Endothelial cell (in vitro differentiated cells): Measurements from ENCODE around the gene PCDHA7. TPM values are rescaled to one million over a fixed set of nuclear protein-coding genes. Genes with fewer than 3 reads are reported as not detected.
"Not testable (repeated sequence)": the region's sequence is repeated elsewhere in the genome, so short reads cannot be mapped to it uniquely, and the experiment has no call there.

Experiments
- DNase-seq: peaks from one replicate; pipeline ENCODE4 v3.0.0; 2021; ENCODE audit warnings: low spot score
- H3K27ac Mint-ChIP-seq: one replicate; pipeline ENCODE4 v1.8.0; 2021; ENCODE audit warnings: mixed read lengths, inconsistent platforms; ENCODE audit not compliant: unreplicated experiment
- H3K27me3 Mint-ChIP-seq: one replicate; pipeline ENCODE4 v1.8.0; 2021; ENCODE audit warnings: mild to moderate bottlenecking, moderate library complexity, mixed read lengths, inconsistent platforms; ENCODE audit not compliant: unreplicated experiment
- H3K36me3 Mint-ChIP-seq: one replicate; pipeline ENCODE4 v1.8.0; 2021; ENCODE audit warnings: mild to moderate bottlenecking, low read depth, mixed read lengths, inconsistent platforms; ENCODE audit not compliant: unreplicated experiment
- H3K4me1 Mint-ChIP-seq: one replicate; pipeline ENCODE4 v1.8.0; 2021; ENCODE audit warnings: mild to moderate bottlenecking, mixed read lengths, inconsistent platforms; ENCODE audit not compliant: unreplicated experiment
- H3K4me3 Mint-ChIP-seq: one replicate; pipeline ENCODE4 v1.8.0; 2021; ENCODE audit warnings: mild to moderate bottlenecking, mixed read lengths, inconsistent platforms; ENCODE audit not compliant: unreplicated experiment
- H3K9me3 Mint-ChIP-seq: one replicate; pipeline ENCODE4 v1.8.0; 2021; ENCODE audit warnings: mixed read lengths, inconsistent platforms; ENCODE audit not compliant: unreplicated experiment
- total RNA-seq: library from RNA; stranded (reverse); fragmentation: NEBNext Ultra II Directional; extraction: Animal tissue kit (Norgen Biotek cat#: 25700); gene quantifications from one replicate; pipeline ENCODE4 v1.2.1, GENCODE V29; 2021; ENCODE audit not compliant: unreplicated experiment
- TF ChIP-seq, protein P1 (sequence below): fragments of 200-600 bp; sonication (generic); IDR thresholded peaks from one replicate; pipeline ENCODE4 v1.5.0; 2021; ENCODE audit warnings: antibody characterized with exemption; ENCODE audit not compliant: unreplicated experiment

Gene PCDHA7
- total RNA-seq, 1 donor from 2014 or later: 2.9 TPM

DNA sequence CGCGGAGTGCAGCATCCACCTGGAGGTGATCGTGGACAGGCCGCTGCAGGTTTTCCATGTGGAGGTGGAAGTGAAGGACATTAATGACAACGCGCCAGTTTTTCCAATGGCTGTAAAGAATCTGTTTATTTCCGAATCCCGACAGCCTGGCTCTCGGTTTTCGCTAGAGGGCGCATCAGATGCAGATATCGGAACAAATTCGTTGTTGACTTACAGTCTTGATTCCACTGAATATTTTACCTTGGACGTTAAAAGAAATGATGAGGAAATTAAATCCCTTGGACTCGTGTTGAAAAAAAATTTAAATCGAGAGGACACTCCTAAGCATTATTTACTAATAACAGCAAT, 32.6 kb upstream of the PCDHA7 start:
- peaks cover 22% of the 10 kb centered on the region for H3K36me3 Mint-ChIP-seq
- no peak for DNase-seq
- no peaks in the 10 kb centered on the region for H3K9me3 Mint-ChIP-seq
- H3K27me3 Mint-ChIP-seq: peaks cover 4% of the 10 kb centered on the region
- no peak overlapping the region for H3K27ac Mint-ChIP-seq
- no peak overlapping the region for H3K4me3 Mint-ChIP-seq
- no peaks in the 10 kb centered on the region for H3K4me1 Mint-ChIP-seq
- TF ChIP-seq, protein P1, sequence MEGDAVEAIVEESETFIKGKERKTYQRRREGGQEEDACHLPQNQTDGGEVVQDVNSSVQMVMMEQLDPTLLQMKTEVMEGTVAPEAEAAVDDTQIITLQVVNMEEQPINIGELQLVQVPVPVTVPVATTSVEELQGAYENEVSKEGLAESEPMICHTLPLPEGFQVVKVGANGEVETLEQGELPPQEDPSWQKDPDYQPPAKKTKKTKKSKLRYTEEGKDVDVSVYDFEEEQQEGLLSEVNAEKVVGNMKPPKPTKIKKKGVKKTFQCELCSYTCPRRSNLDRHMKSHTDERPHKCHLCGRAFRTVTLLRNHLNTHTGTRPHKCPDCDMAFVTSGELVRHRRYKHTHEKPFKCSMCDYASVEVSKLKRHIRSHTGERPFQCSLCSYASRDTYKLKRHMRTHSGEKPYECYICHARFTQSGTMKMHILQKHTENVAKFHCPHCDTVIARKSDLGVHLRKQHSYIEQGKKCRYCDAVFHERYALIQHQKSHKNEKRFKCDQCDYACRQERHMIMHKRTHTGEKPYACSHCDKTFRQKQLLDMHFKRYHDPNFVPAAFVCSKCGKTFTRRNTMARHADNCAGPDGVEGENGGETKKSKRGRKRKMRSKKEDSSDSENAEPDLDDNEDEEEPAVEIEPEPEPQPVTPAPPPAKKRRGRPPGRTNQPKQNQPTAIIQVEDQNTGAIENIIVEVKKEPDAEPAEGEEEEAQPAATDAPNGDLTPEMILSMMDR: no peak

DNA sequence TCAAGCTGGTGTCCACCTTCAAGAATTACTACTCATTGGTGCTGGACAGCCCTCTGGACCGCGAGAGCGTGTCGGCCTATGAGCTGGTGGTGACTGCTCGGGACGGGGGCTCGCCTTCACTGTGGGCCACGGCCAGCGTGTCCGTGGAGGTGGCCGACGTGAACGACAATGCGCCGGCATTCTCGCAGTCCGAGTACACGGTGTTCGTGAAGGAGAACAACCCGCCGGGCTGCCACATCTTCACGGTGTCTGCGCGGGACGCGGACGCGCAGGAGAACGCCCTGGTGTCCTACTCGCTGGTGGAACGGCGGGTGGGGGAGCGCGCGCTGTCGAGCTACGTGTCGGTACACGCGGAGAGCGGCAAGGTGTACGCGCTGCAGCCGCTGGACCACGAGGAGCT, 31.7 kb upstream of the PCDHA7 start:
- not testable (repeated sequence) for H3K27me3 Mint-ChIP-seq, DNase-seq, H3K9me3 Mint-ChIP-seq, H3K4me1 Mint-ChIP-seq, H3K27ac Mint-ChIP-seq
- H3K36me3 Mint-ChIP-seq: peaks cover 19% of the 10 kb centered on the region
- H3K4me3 Mint-ChIP-seq: peak overlapping the region; percentile 21

DNA sequence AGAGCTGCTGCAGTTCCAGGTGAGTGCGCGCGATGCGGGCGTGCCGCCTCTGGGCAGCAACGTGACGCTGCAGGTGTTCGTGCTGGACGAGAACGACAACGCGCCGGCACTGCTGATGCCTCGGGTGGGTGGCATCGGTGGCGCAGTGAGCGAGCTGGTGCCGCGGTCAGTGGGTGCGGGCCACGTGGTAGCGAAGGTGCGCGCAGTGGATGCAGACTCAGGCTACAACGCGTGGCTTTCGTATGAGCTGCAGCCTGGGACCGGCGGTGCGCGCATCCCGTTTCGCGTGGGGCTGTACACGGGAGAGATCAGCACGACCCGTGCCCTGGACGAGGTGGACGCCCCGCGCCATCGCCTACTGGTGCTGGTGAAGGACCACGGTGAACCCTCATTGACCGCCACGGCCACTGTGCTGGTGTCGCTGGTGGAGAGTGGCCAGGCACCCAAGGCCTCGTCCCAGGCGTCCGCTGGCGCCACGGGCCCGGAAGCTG, 31.2 kb upstream of the PCDHA7 start:
- Mint-ChIP-seq H3K4me1 (peaks cover 6% of the 10 kb centered on the region), H3K27me3 (peaks cover 4% of the 10 kb centered on the region), H3K27ac (no peak overlapping the region), H3K4me3 (no peak overlapping the region), H3K9me3 (no peaks in the 10 kb centered on the region), H3K36me3 (peaks cover 19% of the 10 kb centered on the region)
- no peak for DNase-seq
- TF ChIP-seq, protein P1: no peak

DNA sequence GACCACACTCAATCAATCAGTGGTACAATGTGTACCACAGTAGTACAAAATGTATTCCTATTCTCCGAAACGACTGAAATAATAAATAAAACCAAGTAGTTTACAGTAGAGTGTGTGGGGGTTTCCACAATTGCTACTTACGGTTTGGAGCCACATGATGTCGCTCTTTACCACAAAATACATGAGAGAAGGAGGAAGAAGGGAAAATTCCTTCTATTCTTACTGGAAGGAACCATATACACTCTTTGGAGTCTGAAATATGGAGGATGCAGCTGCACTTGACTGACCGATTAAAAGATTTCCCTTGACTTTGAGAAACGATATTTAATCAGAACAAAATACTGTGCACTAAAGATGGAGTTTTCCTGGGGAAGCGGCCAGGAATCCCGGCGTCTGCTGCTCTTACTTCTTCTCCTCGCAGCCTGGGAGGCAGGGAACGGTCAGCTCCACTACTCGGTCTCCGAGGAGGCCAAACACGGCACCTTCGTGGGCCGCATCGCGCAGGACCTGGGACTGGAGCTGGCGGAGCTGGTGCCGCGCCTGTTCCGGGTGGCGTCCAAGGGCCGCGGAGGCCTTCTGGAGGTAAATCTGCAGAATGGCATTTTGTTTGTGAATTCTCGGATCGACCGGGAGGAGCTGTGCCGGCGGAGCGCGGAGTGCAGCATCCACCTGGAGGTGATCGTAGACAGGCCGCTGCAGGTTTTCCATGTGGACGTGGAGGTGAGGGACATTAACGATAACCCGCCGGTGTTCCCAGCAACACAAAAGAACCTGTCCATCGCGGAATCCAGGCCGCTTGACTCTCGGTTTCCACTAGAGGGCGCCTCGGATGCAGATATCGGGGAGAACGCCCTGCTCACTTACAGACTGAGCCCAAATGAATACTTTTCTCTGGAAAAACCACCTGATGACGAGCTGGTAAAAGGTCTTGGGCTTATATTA, 27.0 kb upstream of the PCDHA7 start, which contains the start of gene PCDHA4:
PCDHA4 (plus strand) TSS at position 235 of the 942 bp plus-strand sequence.
- H3K27me3 Mint-ChIP-seq: peaks cover 4% of the 10 kb centered on the region
- TF ChIP-seq, protein P1: peak; percentile 83
- H3K27ac Mint-ChIP-seq: no peak within 1 kb of the TSS
- peaks cover 14% of the 10 kb centered on the region for H3K36me3 Mint-ChIP-seq
- H3K4me1 Mint-ChIP-seq: peaks cover 10% of the 10 kb centered on the region
- peak within 1 kb of the TSS; percentile 87 for H3K4me3 Mint-ChIP-seq
- H3K9me3 Mint-ChIP-seq: no peaks in the 10 kb centered on the region
- peak; percentile 88 for DNase-seq

DNA sequence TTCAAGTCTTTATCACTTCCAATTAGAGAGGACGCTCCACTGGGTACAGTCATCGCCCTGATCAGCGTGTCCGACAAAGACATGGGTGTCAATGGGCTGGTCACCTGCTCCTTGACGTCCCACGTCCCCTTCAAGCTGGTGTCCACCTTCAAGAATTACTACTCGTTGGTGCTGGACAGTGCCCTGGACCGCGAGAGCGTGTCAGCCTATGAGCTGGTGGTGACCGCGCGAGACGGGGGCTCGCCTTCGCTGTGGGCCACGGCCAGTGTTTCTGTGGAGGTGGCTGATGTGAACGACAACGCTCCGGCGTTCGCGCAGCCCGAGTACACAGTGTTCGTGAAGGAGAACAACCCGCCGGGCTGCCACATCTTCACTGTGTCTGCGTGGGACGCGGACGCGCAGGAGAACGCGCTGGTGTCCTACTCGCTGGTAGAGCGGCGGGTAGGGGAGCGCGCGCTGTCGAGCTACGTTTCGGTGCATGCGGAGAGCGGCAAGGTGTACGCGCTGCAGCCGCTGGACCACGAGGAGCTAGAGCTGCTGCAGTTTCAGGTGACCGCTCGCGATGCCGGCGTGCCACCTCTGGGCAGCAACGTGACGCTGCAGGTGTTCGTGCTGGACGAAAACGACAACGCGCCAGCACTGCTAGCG, 25.7 kb upstream of the PCDHA7 start:
- H3K4me1 Mint-ChIP-seq, H3K27ac Mint-ChIP-seq, H3K27me3 Mint-ChIP-seq, H3K9me3 Mint-ChIP-seq, DNase-seq: not testable (repeated sequence)
- peak overlapping the region; percentile 87 for H3K4me3 Mint-ChIP-seq
- peaks cover 12% of the 10 kb centered on the region for H3K36me3 Mint-ChIP-seq
